Germinal center (tissue), 1 donor: ENCODE measurements around the gene TTC23L.

Source experiments
- DNase-seq: peaks from one replicate; pipeline ENCODE4 v3.0.0; 2012; ENCODE audit warnings: mixed read lengths, low spot score

TTC23L gene

DNA sequence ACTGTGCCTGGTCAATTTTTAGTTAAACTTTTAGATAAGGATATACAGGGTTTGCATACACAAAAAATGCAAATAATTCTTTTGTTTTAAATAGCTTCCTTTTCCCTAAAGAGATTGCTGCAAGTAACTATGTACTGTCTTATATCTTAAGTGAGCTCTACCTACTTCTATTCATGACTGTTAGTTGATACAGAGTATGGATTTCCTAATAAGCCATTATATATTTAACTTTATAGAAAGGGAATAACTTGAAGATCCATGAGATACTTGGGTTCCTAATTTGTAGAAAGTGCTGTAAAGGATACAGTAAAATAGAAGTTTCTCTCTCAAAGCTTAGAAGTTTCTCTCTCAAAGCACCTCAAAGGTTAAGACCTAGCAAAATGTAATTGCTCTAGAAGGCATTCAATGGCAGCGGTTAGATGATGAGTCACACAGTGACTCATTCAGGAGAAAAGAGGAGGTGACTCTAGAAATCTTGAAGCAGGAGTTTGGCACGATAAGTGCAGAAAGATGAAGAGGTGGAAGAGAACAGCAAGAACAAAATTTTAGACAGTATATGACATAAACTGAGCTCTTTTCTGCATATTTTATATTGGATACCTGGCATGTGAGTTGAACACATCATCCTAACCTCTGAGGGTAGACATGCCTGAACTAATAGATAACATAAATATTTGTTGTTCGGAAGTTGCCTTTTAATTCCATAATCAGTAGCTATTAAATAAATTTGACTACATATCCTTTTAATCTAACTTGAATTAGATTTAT lies 84.9 kb downstream of the TTC23L start:
- DNase-seq: no peak

DNA sequence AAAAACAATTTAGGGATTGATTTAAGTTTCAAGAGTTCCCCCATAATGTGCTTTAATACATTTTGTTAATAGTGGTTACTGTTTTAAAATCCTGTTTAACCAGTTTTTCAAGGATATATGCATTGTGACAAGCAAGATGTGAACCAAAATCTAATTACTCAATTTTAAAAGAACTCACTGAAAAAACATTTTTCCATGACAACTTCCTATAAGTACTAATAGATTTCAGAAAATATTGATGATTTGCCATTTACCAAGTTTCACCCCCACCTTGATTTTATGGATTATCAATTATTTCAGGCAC lies 85.5 kb downstream of the TTC23L start:
- DNase-seq: no peak

DNA sequence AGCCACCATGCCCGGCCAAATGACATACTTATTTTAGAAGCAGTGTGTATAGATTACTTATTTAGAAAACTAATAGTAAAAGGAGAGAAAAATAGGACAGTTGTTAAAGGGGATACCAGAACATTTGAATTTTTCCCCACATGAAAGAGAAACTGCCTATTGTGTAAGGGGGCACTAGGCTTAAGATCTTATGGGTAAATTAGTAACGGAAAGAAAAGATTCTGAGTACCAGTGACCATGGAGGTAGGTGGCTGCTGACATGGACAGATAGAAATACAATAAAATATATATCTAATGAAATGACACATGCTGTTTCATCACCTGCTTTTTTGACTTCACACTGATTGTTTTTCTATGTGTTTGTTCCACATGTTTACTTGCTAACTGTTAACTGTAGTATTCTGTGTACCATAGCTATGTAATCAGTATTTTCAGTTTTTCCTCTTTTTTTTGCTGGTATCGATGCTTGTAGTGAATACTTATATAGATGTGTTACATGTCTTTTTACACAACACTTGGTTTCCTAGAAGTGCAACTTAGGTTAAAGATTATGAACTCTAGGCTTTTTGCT lies 87.4 kb downstream of the TTC23L start:
- no peak for DNase-seq

DNA sequence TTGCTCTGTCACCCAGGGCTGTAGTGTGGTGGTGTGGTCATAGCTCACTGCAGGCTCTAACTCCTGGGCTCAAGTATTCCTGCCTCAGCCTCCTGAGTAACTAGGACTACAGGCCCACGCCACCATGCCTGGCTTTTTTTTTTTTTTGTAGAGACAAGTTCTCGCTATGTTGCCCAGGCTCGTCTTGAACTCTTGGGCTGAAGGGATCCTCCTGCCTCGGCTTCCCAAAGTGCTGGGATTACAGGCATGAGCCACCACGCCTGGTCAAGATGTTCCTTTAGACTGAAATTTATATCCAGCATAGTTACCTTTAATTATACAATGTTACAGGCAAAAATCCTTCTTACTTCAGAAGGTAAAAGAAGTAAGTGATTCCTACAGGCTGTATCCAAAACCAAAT lies 88.8 kb downstream of the TTC23L start:
- DNase-seq: no peak

DNA sequence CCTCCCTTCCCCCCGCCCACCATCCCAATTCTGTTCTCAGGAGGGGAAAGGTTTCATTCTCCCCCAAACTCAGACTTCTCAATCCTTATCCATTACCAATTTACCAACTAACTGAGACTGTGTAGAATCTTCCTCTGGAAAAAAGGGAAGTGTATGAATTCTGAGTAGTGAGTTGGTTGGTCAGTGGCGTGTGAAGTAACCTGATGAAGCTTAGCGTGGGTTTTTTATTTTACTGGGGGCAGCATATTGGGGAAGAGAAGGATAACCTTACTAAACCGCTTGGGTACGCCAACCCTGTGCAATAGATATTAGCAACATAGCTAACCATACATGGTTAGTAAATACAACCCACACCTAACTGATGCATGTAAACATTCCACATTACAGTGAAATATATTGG lies 89.3 kb downstream of the TTC23L start:
- peak; percentile 13 for DNase-seq

DNA sequence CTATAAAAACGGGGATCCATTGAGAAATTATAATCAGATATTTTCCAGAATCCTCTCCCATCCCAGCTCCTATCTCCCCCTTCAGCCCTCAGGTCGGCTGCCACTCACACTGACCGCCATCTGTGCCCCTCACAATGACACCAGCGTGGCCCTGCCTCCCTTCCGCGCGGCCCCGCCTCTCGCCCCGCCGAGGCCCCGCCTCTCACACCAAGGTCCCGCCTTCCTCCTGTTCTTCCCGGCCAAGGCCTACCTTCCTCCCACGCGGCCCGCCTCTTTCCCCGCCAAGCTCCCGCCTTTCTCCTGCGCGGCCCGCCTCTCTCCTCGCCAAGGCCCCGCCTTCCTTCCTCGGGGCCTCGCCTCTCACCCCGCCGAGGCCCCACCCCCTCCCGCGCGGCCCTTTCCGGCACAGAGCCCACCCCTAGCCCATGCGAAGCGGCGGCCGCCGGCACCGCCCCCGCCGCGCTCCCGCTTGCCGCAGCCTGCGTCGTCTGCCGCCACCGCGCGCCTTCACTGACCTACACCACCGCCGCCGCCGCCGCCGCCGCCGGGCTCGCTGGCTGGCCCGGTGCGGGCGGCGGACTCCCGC lies 90.3 kb downstream of the TTC23L start, which contains the start of gene DNAJC21:
Gene DNAJC21 (plus strand): TSS at position 426 of the 586 bp plus-strand sequence. CDS start 261 bp downstream, outside the sequence.
- peak; percentile 98 for DNase-seq

DNA sequence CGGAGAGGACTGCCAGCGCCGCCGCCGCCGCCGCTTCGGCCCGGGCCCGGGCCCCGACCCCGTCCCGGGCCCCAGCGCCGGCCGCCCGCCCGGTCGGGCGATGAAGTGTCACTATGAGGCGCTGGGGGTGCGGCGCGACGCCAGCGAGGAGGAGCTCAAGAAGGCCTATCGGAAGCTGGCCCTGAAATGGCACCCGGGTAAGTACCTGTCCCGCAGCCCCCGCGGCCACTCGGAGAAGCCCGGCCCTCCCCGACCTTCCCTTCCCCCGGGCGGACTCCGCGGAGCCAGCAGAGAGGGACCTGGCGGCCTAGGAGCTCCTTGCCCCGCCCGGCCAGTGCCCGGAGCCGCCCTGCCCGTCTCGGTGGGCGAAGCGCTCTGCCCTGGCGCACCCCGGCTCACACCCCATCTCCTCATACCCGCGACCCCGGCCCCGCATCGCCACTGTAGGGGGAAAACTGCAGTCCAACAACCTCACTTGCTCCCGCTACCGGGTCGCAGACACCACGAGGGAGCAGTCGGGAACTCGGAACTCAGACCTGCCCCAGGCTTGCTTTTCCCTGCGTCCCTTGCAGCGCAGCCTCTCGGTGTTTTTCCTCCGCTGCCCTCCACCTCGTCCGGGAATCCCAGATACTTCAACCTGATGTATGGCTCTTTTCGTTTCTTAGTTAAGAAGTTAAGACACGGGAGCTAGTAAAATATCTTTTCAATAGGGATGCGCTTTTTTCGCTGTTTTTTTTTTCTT lies 90.9 kb downstream of the TTC23L start:
- DNase-seq: peak; percentile 75

DNA sequence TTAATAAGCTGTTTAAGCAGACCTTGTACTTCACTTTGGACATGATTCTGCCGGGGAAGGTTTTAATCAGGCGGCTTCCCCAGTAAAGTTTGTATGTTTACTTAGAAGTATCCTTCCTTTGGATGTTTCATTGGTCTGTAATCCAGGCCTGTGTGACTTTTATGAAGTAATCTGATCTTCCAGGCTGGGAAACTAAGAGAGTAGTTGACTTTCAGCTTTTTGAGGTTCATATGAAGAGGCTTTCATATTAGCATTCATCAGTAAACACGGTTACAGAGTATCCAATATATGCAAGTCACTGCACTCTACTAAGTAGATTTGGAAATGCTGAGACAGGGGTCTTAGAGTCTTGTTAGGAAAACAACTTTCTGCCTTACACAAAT lies 91.5 kb downstream of the TTC23L start:
- DNase-seq: no peak

DNA sequence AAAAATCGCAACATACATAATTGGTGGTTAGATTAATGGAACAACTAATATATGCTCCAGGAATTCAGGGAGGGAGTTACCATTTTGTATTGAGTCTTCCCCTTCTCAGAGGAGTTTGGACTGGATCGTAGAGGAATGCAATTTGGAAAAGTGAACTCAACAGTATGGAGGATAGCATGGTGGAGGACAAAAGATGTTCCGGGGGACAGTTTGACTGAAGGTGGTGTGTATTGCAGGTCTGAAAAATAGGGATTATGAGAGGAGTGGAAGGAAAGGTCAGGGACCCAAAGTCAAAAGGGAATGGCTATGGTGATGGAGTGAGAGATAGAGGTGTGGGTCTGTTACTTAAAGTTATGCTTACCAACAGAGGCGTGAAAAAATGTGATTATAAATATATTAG lies 91.9 kb downstream of the TTC23L start:
- no peak for DNase-seq

DNA sequence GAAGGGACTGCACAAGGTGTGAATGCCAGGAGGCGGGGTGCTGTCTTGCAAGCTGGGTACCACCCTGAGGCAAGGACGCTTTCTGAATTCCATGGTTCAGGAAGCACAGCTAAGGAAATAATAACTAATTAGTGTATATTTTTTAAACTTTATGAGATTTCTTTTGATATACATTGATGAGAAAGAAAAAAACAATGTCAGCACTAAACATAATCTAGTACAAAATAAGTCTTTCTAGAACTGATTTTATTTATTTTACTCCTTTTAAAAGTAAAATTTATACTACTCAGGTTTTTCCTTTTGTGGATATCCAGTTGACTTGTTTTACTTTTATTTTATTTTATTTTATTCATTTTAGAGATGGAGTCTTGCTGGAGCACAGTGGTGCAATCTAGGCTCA lies 94.0 kb downstream of the TTC23L start:
- DNase-seq: no peak

DNA sequence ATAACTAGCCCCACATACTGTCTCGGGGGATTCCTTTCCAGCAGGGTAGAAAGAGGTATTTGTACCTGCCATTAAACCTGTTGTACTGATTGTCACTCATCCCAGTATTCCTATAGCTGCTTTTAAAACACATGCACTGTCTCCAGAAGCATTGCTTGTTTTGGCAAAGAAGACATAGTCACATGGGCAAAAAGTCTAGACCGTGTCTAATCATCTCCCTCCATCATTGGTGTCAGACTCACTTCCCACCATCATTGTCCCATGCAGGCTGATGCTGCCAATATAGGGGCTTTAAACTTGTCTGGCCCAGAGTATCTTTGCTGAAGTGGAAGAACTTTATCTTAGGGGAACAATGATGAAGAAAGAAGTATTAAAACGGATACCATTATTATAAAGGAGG lies 103.0 kb downstream of the TTC23L start:
- no peak for DNase-seq

DNA sequence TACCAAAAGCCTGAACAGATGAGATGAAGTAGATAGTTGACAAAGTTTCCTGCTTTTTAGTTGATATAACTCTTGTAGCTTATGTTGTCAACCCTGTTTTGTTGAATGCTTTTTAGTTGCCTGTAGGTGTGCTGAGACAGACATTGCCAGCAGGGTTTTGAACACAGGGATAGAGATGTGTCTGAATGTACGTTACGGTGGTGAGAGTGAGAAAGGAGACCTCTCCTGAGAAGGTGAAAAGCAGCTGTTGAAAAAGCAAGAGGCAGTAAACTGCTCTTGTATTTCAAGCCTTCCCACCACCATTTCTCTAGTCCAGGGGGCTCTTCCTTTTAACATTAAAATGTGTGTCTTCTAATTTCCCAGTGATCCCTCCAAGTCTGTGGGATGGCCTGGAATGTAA lies 105.1 kb downstream of the TTC23L start:
- DNase-seq: no peak

DNA sequence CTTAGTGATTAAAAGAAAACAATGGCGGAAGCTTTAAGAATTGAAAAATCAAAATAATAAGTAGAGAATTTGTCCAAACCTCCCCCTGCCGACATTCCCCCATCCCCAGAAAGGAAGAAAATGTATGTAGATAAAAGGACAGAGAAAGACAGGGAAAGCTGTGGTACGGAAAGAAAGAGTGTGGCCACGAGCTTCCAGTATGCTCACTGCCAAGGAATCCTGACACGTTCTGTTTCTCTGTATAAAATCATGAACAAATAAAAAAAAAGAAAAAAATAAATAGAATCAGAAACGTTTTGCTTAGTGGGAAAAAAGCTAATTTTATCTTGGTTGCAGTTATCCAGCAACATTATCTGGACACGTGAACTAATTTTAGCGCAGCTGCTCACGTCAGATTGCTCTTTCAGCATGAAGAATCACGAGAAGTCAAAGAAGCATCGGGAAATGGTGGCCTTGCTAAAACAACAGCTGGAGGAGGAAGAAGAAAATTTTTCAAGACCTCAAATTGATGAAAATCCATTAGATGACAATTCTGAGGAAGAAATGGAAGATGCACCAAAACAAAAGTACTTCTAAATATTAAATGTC lies 105.6 kb downstream of the TTC23L start:
- DNase-seq: no peak
